ENCODE data around the gene EID2B.

The EID2B gene

GRCh38 chr19:39506944-39507714, 25.5 kb downstream of the EID2B start:
- Histone ChIP-seq H3K27me3 (ENCODE audit: insufficient read depth, low read length, poor library complexity, severe bottlenecking) (no peaks in the 10 kb centered on the region), H3K4me2 (ENCODE audit: low read depth, low read length, poor library complexity, severe bottlenecking) (no peak overlapping the region), H2AFZ (ENCODE audit: low read length) (no peak overlapping the region), H3F3A (ENCODE audit: low read depth) (no peaks in the 10 kb centered on the region), H3K9ac (ENCODE audit: low read depth, low read length, poor library complexity, severe bottlenecking) (no peak overlapping the region), H3K4me3 (ENCODE audit: low read length, poor library complexity, severe bottlenecking) (no peak overlapping the region), H3K36me3 (ENCODE audit: insufficient read depth, low read length) (no peaks in the 10 kb centered on the region), H3K4me1 (ENCODE audit: insufficient read depth, low read length, poor library complexity, severe bottlenecking) (no peaks in the 10 kb centered on the region), H3K9me2 (replicated peaks; ENCODE audit: low read depth, low read length) (no peaks in the 10 kb centered on the region), H3K9me3 (ENCODE audit: insufficient read depth, low read depth, low read length) (no peaks in the 10 kb centered on the region), H3K79me2 (ENCODE audit: insufficient read depth, low read length) (no peaks in the 10 kb centered on the region), H4K20me1 (ENCODE audit: insufficient read depth, low read length, poor library complexity, severe bottlenecking) (no peaks in the 10 kb centered on the region)
- TF ChIP-seq, protein P1, sequence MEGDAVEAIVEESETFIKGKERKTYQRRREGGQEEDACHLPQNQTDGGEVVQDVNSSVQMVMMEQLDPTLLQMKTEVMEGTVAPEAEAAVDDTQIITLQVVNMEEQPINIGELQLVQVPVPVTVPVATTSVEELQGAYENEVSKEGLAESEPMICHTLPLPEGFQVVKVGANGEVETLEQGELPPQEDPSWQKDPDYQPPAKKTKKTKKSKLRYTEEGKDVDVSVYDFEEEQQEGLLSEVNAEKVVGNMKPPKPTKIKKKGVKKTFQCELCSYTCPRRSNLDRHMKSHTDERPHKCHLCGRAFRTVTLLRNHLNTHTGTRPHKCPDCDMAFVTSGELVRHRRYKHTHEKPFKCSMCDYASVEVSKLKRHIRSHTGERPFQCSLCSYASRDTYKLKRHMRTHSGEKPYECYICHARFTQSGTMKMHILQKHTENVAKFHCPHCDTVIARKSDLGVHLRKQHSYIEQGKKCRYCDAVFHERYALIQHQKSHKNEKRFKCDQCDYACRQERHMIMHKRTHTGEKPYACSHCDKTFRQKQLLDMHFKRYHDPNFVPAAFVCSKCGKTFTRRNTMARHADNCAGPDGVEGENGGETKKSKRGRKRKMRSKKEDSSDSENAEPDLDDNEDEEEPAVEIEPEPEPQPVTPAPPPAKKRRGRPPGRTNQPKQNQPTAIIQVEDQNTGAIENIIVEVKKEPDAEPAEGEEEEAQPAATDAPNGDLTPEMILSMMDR (conservative IDR thresholded peaks at IDR 0.05; ENCODE audit: low read length): no peak
- no peak for TF ChIP-seq EZH2phosphoT487 (IDR thresholded peaks at IDR 0.05; ENCODE audit: borderline replicate concordance)

GRCh38 chr19:39506598-39506943, 26.1 kb downstream of the EID2B start:
- H3F3A ChIP-seq (ENCODE audit: low read depth): no peaks in the 10 kb centered on the region
- H4K20me1 ChIP-seq (ENCODE audit: insufficient read depth, low read length, poor library complexity, severe bottlenecking): no peaks in the 10 kb centered on the region
- H3K79me2 ChIP-seq (ENCODE audit: insufficient read depth, low read length): no peaks in the 10 kb centered on the region
- no peak overlapping the region for H3K4me2 ChIP-seq (ENCODE audit: low read depth, low read length, poor library complexity, severe bottlenecking)
- no peaks in the 10 kb centered on the region for H3K4me1 ChIP-seq (ENCODE audit: insufficient read depth, low read length, poor library complexity, severe bottlenecking)
- no peak overlapping the region for H3K4me3 ChIP-seq (ENCODE audit: low read length, poor library complexity, severe bottlenecking)
- no peaks in the 10 kb centered on the region for H3K9me3 ChIP-seq (ENCODE audit: insufficient read depth, low read depth, low read length)
- H3K36me3 ChIP-seq (ENCODE audit: insufficient read depth, low read length): no peaks in the 10 kb centered on the region
- no peak overlapping the region for H2AFZ ChIP-seq (ENCODE audit: low read length)
- H3K9ac ChIP-seq (ENCODE audit: low read depth, low read length, poor library complexity, severe bottlenecking): no peak overlapping the region
- no peaks in the 10 kb centered on the region for H3K9me2 ChIP-seq (replicated peaks; ENCODE audit: low read depth, low read length)
- TF ChIP-seq, protein P1 (conservative IDR thresholded peaks at IDR 0.05; ENCODE audit: low read length): no peak
- no peak for TF ChIP-seq EZH2phosphoT487 (IDR thresholded peaks at IDR 0.05; ENCODE audit: borderline replicate concordance)
- H3K27me3 ChIP-seq (ENCODE audit: insufficient read depth, low read length, poor library complexity, severe bottlenecking): no peaks in the 10 kb centered on the region

DNA sequence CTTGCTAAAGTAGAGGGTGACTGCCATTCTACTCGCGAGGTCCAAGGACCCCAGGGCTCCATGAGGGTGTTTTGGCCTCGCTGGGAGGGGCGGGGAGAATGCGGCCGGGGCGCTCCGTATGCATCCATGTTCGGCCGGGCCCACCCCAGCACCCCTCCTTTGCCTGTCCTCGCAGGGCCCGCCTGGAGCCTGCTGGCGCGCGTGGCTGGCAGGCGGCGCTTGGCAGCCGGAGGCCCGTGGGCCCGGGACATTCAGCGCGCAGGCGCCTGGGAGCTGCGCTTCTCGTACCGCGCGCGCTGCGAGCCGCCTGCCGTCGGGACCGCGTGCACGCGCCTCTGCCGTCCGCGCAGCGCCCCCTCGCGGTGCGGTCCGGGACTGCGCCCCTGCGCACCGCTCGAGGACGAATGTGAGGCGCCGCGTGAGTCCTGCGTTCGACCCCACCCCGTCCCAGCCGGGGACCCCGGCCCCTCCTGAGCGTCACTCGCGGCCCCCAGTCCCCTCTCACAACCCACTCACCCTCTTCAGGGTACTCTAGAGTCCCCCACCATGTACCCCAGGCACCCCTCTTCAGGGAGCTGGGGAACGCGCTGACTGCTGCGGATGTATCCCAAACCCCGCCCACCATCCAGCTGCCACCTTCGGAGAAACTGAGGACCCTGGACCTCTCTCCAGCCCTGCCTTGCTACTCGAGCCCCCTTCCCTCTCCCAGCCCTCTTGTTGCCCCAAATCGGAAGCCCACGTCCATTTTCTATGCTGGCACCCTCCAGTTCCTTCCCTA, 29.8 kb downstream of the EID2B start:
- Histone ChIP-seq H2AFZ (ENCODE audit: low read length) (no peak overlapping the region), H3K79me2 (ENCODE audit: insufficient read depth, low read length) (no peaks in the 10 kb centered on the region), H3K36me3 (ENCODE audit: insufficient read depth, low read length) (no peaks in the 10 kb centered on the region), H4K20me1 (ENCODE audit: insufficient read depth, low read length, poor library complexity, severe bottlenecking) (no peaks in the 10 kb centered on the region), H3K27me3 (ENCODE audit: insufficient read depth, low read length, poor library complexity, severe bottlenecking) (no peaks in the 10 kb centered on the region), H3K9ac (ENCODE audit: low read depth, low read length, poor library complexity, severe bottlenecking) (no peak overlapping the region), H3K4me3 (ENCODE audit: low read length, poor library complexity, severe bottlenecking) (no peak overlapping the region), H3K9me3 (ENCODE audit: insufficient read depth, low read depth, low read length) (no peaks in the 10 kb centered on the region), H3K4me2 (ENCODE audit: low read depth, low read length, poor library complexity, severe bottlenecking) (no peak overlapping the region), H3F3A (ENCODE audit: low read depth) (no peaks in the 10 kb centered on the region), H3K4me1 (ENCODE audit: insufficient read depth, low read length, poor library complexity, severe bottlenecking) (no peaks in the 10 kb centered on the region), H3K9me2 (replicated peaks; ENCODE audit: low read depth, low read length) (no peaks in the 10 kb centered on the region)
- TF ChIP-seq EZH2phosphoT487 (IDR thresholded peaks at IDR 0.05; ENCODE audit: borderline replicate concordance): no peak
- TF ChIP-seq, protein P1 (conservative IDR thresholded peaks at IDR 0.05; ENCODE audit: low read length): no peak
